ENCODE data around the gene PRR18.

GRCh38 chr6:166335378-166336302, 27.4 kb upstream of the PRR18 start:
- TF ChIP-seq CTCF (conservative IDR thresholded peaks at IDR 0.05 in 1 of 2, IDR thresholded peaks at IDR 0.05 in 1 of 2; ENCODE audit: extremely low read depth in 1 of 2, insufficient read depth in 1 of 2, low read depth in 1 of 2, low read length in 2 of 2) (no peak), EZH2 (IDR thresholded peaks at IDR 0.05; ENCODE audit: borderline replicate concordance, low read length) (no peak)
